HL-60 (cell line): ENCODE data around the gene PCBP4.
A peak's percentile ranks its signal among the peaks of the same experiment; 100 is the strongest.

Experiments used
- DNase-seq, 2 experiments: peaks; one replicate each; pipeline ENCODE4 v3.0.0-alpha.2; 2010 to 2020; ENCODE audit warnings: low read depth in 1 of 2, low spot score in 1 of 2
- H3K27ac ChIP-seq: fragments of 250-450 bp; sonication (Bioruptor Pico); replicated peaks from 2 replicates; pipeline ENCODE4 v1.5.1; 2020; ENCODE audit warnings: mild to moderate bottlenecking, moderate library complexity
- H3K27me3 ChIP-seq: fragments of 250-450 bp; sonication (Bioruptor Pico); 2 replicates; pipeline ENCODE4 v1.5.1; 2021; ENCODE audit warnings: mild to moderate bottlenecking, moderate library complexity; ENCODE audit not compliant: insufficient read depth, poor library complexity, severe bottlenecking
- H3K4me3 ChIP-seq: replicated peaks from 2 replicates; pipeline ENCODE4 v1.5.1; 2011; ENCODE audit warnings: mild to moderate bottlenecking, control low read depth, low read length; ENCODE audit not compliant: insufficient read depth
- GABPA ChIP-seq: IDR thresholded peaks from 2 replicates; pipeline ENCODE4 v1.6.1; 2012; ENCODE audit warnings: low read depth
- POLR2AphosphoS5 ChIP-seq: IDR thresholded peaks from 2 replicates; pipeline ENCODE4 v1.6.1; 2012; ENCODE audit warnings: low read depth
- REST ChIP-seq: IDR thresholded peaks from 2 replicates; pipeline ENCODE4 v1.6.1; 2012; ENCODE audit warnings: low read depth; ENCODE audit not compliant: insufficient replicate concordance
- SPI1 ChIP-seq: IDR thresholded peaks from 2 replicates; pipeline ENCODE4 v1.6.1; 2012; ENCODE audit warnings: low read depth, mild to moderate bottlenecking, borderline replicate concordance
- TF ChIP-seq, protein P1 (sequence below): IDR thresholded peaks from one replicate; pipeline ENCODE4 v1.5.1; 2011; ENCODE audit warnings: low read length, control low read depth, inconsistent platforms; ENCODE audit not compliant: insufficient read depth

PCBP4 gene

GRCh38 chr3:51982352-51982837 lies 15.1 kb upstream of the PCBP4 start:
- peak in 1 of 2 experiments; percentile 50 for DNase-seq
- Histone ChIP-seq H3K27ac (peak overlapping the region; percentile 78), H3K4me3 (peak overlapping the region; percentile 66), H3K27me3 (no peaks in the 10 kb centered on the region)
- TF ChIP-seq, protein P1, sequence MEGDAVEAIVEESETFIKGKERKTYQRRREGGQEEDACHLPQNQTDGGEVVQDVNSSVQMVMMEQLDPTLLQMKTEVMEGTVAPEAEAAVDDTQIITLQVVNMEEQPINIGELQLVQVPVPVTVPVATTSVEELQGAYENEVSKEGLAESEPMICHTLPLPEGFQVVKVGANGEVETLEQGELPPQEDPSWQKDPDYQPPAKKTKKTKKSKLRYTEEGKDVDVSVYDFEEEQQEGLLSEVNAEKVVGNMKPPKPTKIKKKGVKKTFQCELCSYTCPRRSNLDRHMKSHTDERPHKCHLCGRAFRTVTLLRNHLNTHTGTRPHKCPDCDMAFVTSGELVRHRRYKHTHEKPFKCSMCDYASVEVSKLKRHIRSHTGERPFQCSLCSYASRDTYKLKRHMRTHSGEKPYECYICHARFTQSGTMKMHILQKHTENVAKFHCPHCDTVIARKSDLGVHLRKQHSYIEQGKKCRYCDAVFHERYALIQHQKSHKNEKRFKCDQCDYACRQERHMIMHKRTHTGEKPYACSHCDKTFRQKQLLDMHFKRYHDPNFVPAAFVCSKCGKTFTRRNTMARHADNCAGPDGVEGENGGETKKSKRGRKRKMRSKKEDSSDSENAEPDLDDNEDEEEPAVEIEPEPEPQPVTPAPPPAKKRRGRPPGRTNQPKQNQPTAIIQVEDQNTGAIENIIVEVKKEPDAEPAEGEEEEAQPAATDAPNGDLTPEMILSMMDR = peak; percentile 58
- TF ChIP-seq SPI1 = no peak
- TF ChIP-seq REST = no peak
- TF ChIP-seq GABPA = no peak
- TF ChIP-seq POLR2AphosphoS5 = no peak

- DNase-seq = no peak
- Histone ChIP-seq H3K27ac (no peak overlapping the region), H3K4me3 (no peak overlapping the region), H3K27me3 (no peaks in the 10 kb centered on the region)
- TF ChIP-seq SPI1 (no peak), REST (no peak), GABPA (no peak), POLR2AphosphoS5 (no peak)
- TF ChIP-seq, protein P1 = no peak
Measured at GRCh38 chr3:51980253-51980652, 13.0 kb upstream of the PCBP4 start.

GRCh38 chr3:51978143-51978502 lies 10.9 kb upstream of the PCBP4 start:
- no peaks in the 10 kb centered on the region for H3K27me3 ChIP-seq
- no peak for TF ChIP-seq REST
- TF ChIP-seq, protein P1 = no peak
- no peak for TF ChIP-seq POLR2AphosphoS5
- TF ChIP-seq GABPA = no peak
- no peak for TF ChIP-seq SPI1
- H3K4me3 ChIP-seq = no peak overlapping the region
- no peak overlapping the region for H3K27ac ChIP-seq
- DNase-seq = no peak
